NCI-H2029 treated with DMSO at 0.1 percent for 48 hours (cell line): ENCODE results near the gene LPO.

Experiments used
- DNase-seq: peaks from one replicate; lab custom pipeline; 2025; lab: John Stamatoyannopoulos, UW

LPO gene

GRCh38 chr17:58304750-58305486, 66.5 kb downstream of the LPO start:
- no peak for DNase-seq

GRCh38 chr17:58305626-58306025, 67.2 kb downstream of the LPO start:
- DNase-seq: no peak

- no peak for DNase-seq
Observed at GRCh38 chr17:58306131-58306951, 68.0 kb downstream of the LPO start.

GRCh38 chr17:58307468-58308172, 69.2 kb downstream of the LPO start:
- DNase-seq: no peak

GRCh38 chr17:58308173-58308984, 70.0 kb downstream of the LPO start:
- no peak for DNase-seq

- no peak for DNase-seq
Observed at GRCh38 chr17:58308985-58309917, 70.9 kb downstream of the LPO start.

GRCh38 chr17:58309918-58310259, 71.5 kb downstream of the LPO start:
- no peak for DNase-seq

GRCh38 chr17:58310511-58311428, 72.4 kb downstream of the LPO start:
- no peak for DNase-seq

GRCh38 chr17:58311429-58311894, 73.1 kb downstream of the LPO start:
- DNase-seq: no peak

GRCh38 chr17:58312021-58312630, 73.7 kb downstream of the LPO start:
- DNase-seq: no peak

GRCh38 chr17:58312829-58313228, 74.4 kb downstream of the LPO start:
- DNase-seq: no peak

GRCh38 chr17:58313815-58314705, 75.7 kb downstream of the LPO start:
- no peak for DNase-seq

- DNase-seq: no peak
Observed at GRCh38 chr17:58314706-58315015, 76.3 kb downstream of the LPO start.

GRCh38 chr17:58315281-58315711, 76.9 kb downstream of the LPO start:
- DNase-seq: no peak

- DNase-seq: no peak
Observed at GRCh38 chr17:58315750-58316149, 77.4 kb downstream of the LPO start.

GRCh38 chr17:58316260-58316960, 78.0 kb downstream of the LPO start:
- DNase-seq: no peak

- no peak for DNase-seq
Observed at GRCh38 chr17:58317421-58318064, 79.2 kb downstream of the LPO start.
